Lung (tissue), 12 donors: Measurements from ENCODE around the gene OR6Y1. TPM values are rescaled to one million over a fixed set of nuclear protein-coding genes. Genes with fewer than 3 reads are reported as not detected.

Source experiments
- ATAC-seq: fragments of 200-7000 bp; cut with Tn5 transposase; one replicate; pipeline ENCODE4 v1.9.1; 2020; ENCODE audit warnings: moderate number of reproducible peaks; ENCODE audit not compliant: insufficient read depth, low FRiP score
- DNase-seq, 3 donors: peaks; one replicate each; pipeline ENCODE4 v3.0.0-alpha.2; 2013 to 2017
- H3K27ac ChIP-seq, 2 donors: one replicate each; pipeline ENCODE4 v1.5.1; 2013; ENCODE audit warnings: mild to moderate bottlenecking in 2 of 2, moderate library complexity in 2 of 2, control low read depth in 1 of 2, inconsistent platforms in 1 of 2, low read depth in 1 of 2, low read length in 1 of 2
- H3K27me3 ChIP-seq, 3 donors: one replicate each; pipeline ENCODE4 v1.5.1; 2013; ENCODE audit warnings: low read length in 2 of 3; ENCODE audit not compliant: control insufficient read depth in 3 of 3, insufficient read depth in 3 of 3
- H3K36me3 ChIP-seq, 4 donors: one replicate each; pipeline ENCODE4 v1.5.1; 2013; ENCODE audit warnings: low read length in 4 of 4, mild to moderate bottlenecking in 1 of 4, moderate library complexity in 1 of 4; ENCODE audit not compliant: control insufficient read depth in 4 of 4, insufficient read depth in 4 of 4
- H3K4me1 ChIP-seq, 5 donors: one replicate each; pipeline ENCODE4 v1.5.1; 2013; ENCODE audit warnings: low read length in 5 of 5, mild to moderate bottlenecking in 2 of 5, moderate library complexity in 1 of 5; ENCODE audit not compliant: control insufficient read depth in 5 of 5, insufficient read depth in 5 of 5
- H3K4me3 ChIP-seq: one replicate; pipeline ENCODE4 v1.5.1; 2013; ENCODE audit warnings: mild to moderate bottlenecking, control low read depth, moderate library complexity
- H3K9ac ChIP-seq, 2 donors: one replicate each; pipeline ENCODE4 v1.5.1; 2013; ENCODE audit warnings: low read length in 2 of 2, control low read depth in 1 of 2; ENCODE audit not compliant: insufficient read depth in 1 of 2
- H3K9me3 ChIP-seq, 4 donors: one replicate each; pipeline ENCODE4 v1.5.1; 2013; ENCODE audit warnings: low read length in 3 of 4, mild to moderate bottlenecking in 1 of 4, moderate library complexity in 1 of 4; ENCODE audit not compliant: control insufficient read depth in 4 of 4, insufficient read depth in 3 of 4
- CTCF ChIP-seq: IDR thresholded peaks from 2 replicates; pipeline ENCODE4 v1.5.1; 2012; ENCODE audit warnings: mild to moderate bottlenecking; ENCODE audit errors: control extremely low read depth, extremely low read depth
- WGBS, 2 donors: extraction: QIAGEN DNeasy Blood & Tissue Kit; methylation state at CpG; one replicate each; pipeline ENCODE4 v1.1.7; 2013; 5-methylcytosine and 5-hydroxymethylcytosine counted together
- polyA plus RNA-seq, 2 donors: library from polyadenylated mRNA; stranded (reverse); fragments of 200-250 nt; gene quantifications; one replicate each; pipeline ENCODE4 v1.2.1, GENCODE V29; 2013
- total RNA-seq, 2 donors: library from RNA; depleted of rRNA in 1 of 2; stranded (reverse); fragments of >200 nt in 1 of 2; gene quantifications; one replicate each; pipeline ENCODE4 v1.2.1, GENCODE V29; 2014 to 2021
- donor health status: control.
- donor health status: control.
- donor health status: Bipolar disorder and iron deficiency.
- donor health status: healthy.
- donor health status: DM: yes; HTN: yes; CAD: no.

Gene OR6Y1
- total and polyA plus RNA-seq, 4 donors, result not detected

- Histone ChIP-seq H3K36me3 (no peaks in the 10 kb centered on the region), H3K4me1 (no peaks in the 10 kb centered on the region), H3K27ac (no peak overlapping the region), H3K9ac (no peak overlapping the region), H3K9me3 (peaks cover 0 to 4% (median 0%) of the 10 kb centered on the region in 4 donors), H3K4me3 (no peak overlapping the region), H3K27me3 (no peaks in the 10 kb centered on the region)
- WGBS, 2 donors, result 47 to 57% methylated on average over 2 of the region's 2 CpGs
- DNase-seq (no peak), ATAC-seq (no peak)
- TF ChIP-seq CTCF, result no peak
Observed at GRCh38 chr1:158564608-158565007, 10.4 kb upstream of the OR6Y1 start.

GRCh38 chr1:158563853-158564252 is 9.6 kb upstream of the OR6Y1 start:
- Histone ChIP-seq H3K36me3 (no peaks in the 10 kb centered on the region), H3K27me3 (no peaks in the 10 kb centered on the region), H3K4me1 (no peaks in the 10 kb centered on the region), H3K9me3 (peaks cover 0 to 4% (median 0%) of the 10 kb centered on the region in 4 donors), H3K27ac (no peak overlapping the region), H3K4me3 (no peak overlapping the region), H3K9ac (no peak overlapping the region)
- no peak for TF ChIP-seq CTCF
- 62 to 70% methylated on average over 2 of the region's 2 CpGs for WGBS, 2 donors
- DNase-seq, result no peak
- ATAC-seq, result no peak

- no peaks in the 10 kb centered on the region for H3K4me1 ChIP-seq
- TF ChIP-seq CTCF, result no peak
- 92 to 94% methylated on average over 1 of the region's 1 CpG for WGBS, 2 donors
- H3K36me3 ChIP-seq, result no peaks in the 10 kb centered on the region
- H3K4me3 ChIP-seq, result no peak overlapping the region
- H3K27ac ChIP-seq, result no peak overlapping the region
- H3K9me3 ChIP-seq, result peaks cover 0 to 4% (median 0%) of the 10 kb centered on the region in 4 donors
- no peak overlapping the region for H3K9ac ChIP-seq
- no peaks in the 10 kb centered on the region for H3K27me3 ChIP-seq
- ATAC-seq, result no peak
- no peak for DNase-seq
Observed at GRCh38 chr1:158559696-158560095, 5.5 kb upstream of the OR6Y1 start.

- no peak overlapping the region for H3K9ac ChIP-seq
- H3K9me3 ChIP-seq, result peaks cover 0 to 2% (median 0%) of the 10 kb centered on the region in 4 donors
- no peak overlapping the region for H3K4me3 ChIP-seq
- DNase-seq (no peak), ATAC-seq (no peak)
- no peak for TF ChIP-seq CTCF
- H3K4me1 ChIP-seq, result no peaks in the 10 kb centered on the region
- H3K36me3 ChIP-seq, result no peaks in the 10 kb centered on the region
- 60 to 69% methylated on average over 1 of the region's 1 CpG for WGBS, 2 donors
- H3K27me3 ChIP-seq, result no peaks in the 10 kb centered on the region
- H3K27ac ChIP-seq, result peak overlapping the region in 1 of 2 donors; percentile 3
Observed at GRCh38 chr1:158552296-158552695, 1.9 kb downstream of the OR6Y1 start.
